GM12864 (cell line): ENCODE measurements around the gene WNT1.

ENCODE experiments used
- DNase-seq: peaks from one replicate; pipeline ENCODE4 v3.0.0-alpha.2; 2011; ENCODE audit warnings: low read depth
- H3K4me3 ChIP-seq: 2 replicates; pipeline ENCODE4 v1.5.1; 2011; ENCODE audit warnings: mild to moderate bottlenecking, low read depth, low read length, control low read depth
- CTCF ChIP-seq: IDR thresholded peaks from 2 replicates; pipeline ENCODE4 v1.5.1; 2011; ENCODE audit warnings: low read depth, mild to moderate bottlenecking, moderate library complexity, low read length, control low read depth, inconsistent platforms; ENCODE audit errors: missing control alignments

WNT1 gene

GRCh38 chr12:49018261-49019119 is 40.4 kb downstream of the WNT1 start, which contains the start of gene PRKAG1:
Gene PRKAG1, minus strand, starts transcription at chr12:49018776. Its CDS starts 36 bp downstream, at chr12:49018740.
- peak; percentile 91 for DNase-seq
- peak within 1 kb of the TSS; percentile 85 for H3K4me3 ChIP-seq
- TF ChIP-seq CTCF, result peak; percentile 49

- peak overlapping the region; percentile 85 for H3K4me3 ChIP-seq
- no peak for TF ChIP-seq CTCF
- DNase-seq, result no peak
Measured at GRCh38 chr12:49019120-49019430, 41.0 kb downstream of the WNT1 start.

- H3K4me3 ChIP-seq, result no peak overlapping the region; the same call in 1 of the 2 replicates
- TF ChIP-seq CTCF, result peak; percentile 64
- peak; percentile 22 for DNase-seq
Measured at GRCh38 chr12:49019443-49020324, 41.6 kb downstream of the WNT1 start.

GRCh38 chr12:49020441-49020840 is 42.3 kb downstream of the WNT1 start:
- TF ChIP-seq CTCF, result no peak
- no peak overlapping the region for H3K4me3 ChIP-seq
- no peak for DNase-seq

GRCh38 chr12:49021292-49021915 is 43.3 kb downstream of the WNT1 start:
- H3K4me3 ChIP-seq, result no peak overlapping the region
- no peak for TF ChIP-seq CTCF
- DNase-seq, result no peak

GRCh38 chr12:49022558-49023178 is 44.5 kb downstream of the WNT1 start:
- DNase-seq, result no peak
- no peak for TF ChIP-seq CTCF
- no peak overlapping the region for H3K4me3 ChIP-seq
